PFSK-1 (cell line): ENCODE measurements around the gene SLCO6A1.

Experiments used
- POLR2AphosphoS5 ChIP-seq: IDR thresholded peaks from 2 replicates; pipeline ENCODE4 v1.6.1; 2012; ENCODE audit warnings: low read depth, mild to moderate bottlenecking, control low read depth, low read length, moderate library complexity
- SIN3A ChIP-seq: IDR thresholded peaks from 2 replicates; pipeline ENCODE4 v1.6.1; 2012; ENCODE audit warnings: mild to moderate bottlenecking, low read length, moderate library complexity, borderline replicate concordance; ENCODE audit not compliant: insufficient read depth
- TAF1 ChIP-seq: IDR thresholded peaks from 2 replicates; pipeline ENCODE4 v1.6.1; 2012; ENCODE audit warnings: low read length, control low read depth, borderline replicate concordance; ENCODE audit not compliant: insufficient read depth
- TF ChIP-seq, protein P1 (sequence below), 2 experiments: IDR thresholded peaks; 2 replicates each; pipeline versions ENCODE4 v1.6.1 to v1.8.0; 2011 to 2012; ENCODE audit warnings: low read depth in 2 of 2, low read length in 2 of 2, control low read depth in 1 of 2, inconsistent platforms in 1 of 2, mild to moderate bottlenecking in 1 of 2, moderate library complexity in 1 of 2; ENCODE audit not compliant: insufficient read depth in 1 of 2

DNA sequence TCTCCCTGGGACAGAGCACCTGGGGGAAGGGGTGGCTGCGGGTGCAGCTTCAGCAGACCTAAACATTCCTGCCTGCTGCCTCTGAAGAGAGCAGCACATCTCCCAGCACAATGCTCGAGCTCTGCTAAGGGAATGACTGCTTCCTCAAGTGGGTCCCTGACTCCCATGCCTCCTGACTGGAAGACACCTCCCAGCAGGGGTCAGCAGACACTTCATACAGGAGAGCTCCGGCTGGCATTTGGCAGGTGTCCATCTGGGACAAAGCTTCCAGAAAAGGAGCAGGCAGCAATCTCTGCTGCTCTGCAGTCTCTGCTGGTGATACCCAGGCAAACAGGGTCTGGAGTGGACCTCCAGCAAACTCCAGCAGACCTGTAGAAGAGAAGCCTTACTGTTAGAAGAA, 77.2 kb downstream of the SLCO6A1 start:
- TF ChIP-seq, protein P1, sequence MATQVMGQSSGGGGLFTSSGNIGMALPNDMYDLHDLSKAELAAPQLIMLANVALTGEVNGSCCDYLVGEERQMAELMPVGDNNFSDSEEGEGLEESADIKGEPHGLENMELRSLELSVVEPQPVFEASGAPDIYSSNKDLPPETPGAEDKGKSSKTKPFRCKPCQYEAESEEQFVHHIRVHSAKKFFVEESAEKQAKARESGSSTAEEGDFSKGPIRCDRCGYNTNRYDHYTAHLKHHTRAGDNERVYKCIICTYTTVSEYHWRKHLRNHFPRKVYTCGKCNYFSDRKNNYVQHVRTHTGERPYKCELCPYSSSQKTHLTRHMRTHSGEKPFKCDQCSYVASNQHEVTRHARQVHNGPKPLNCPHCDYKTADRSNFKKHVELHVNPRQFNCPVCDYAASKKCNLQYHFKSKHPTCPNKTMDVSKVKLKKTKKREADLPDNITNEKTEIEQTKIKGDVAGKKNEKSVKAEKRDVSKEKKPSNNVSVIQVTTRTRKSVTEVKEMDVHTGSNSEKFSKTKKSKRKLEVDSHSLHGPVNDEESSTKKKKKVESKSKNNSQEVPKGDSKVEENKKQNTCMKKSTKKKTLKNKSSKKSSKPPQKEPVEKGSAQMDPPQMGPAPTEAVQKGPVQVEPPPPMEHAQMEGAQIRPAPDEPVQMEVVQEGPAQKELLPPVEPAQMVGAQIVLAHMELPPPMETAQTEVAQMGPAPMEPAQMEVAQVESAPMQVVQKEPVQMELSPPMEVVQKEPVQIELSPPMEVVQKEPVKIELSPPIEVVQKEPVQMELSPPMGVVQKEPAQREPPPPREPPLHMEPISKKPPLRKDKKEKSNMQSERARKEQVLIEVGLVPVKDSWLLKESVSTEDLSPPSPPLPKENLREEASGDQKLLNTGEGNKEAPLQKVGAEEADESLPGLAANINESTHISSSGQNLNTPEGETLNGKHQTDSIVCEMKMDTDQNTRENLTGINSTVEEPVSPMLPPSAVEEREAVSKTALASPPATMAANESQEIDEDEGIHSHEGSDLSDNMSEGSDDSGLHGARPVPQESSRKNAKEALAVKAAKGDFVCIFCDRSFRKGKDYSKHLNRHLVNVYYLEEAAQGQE (IDR thresholded peaks at IDR 0.05; ENCODE audit: insufficient read depth in 1 of 2, low read depth in 2 of 2, low read length in 2 of 2) = no peak
- TF ChIP-seq POLR2AphosphoS5 (no peak), TAF1 (no peak), SIN3A (no peak)
